Neural cell (in vitro differentiated cells): ENCODE measurements around the gene DGKG.

ENCODE experiments used
- CTCF ChIP-seq: fragments of 450-650 bp; IDR thresholded peaks from 2 replicates; pipeline ENCODE4 v1.5.1; 2014; ENCODE audit warnings: antibody characterized with exemption, mild to moderate bottlenecking, moderate library complexity; ENCODE audit not compliant: poor library complexity, severe bottlenecking
- EP300 ChIP-seq: fragments of 450-650 bp; conservative IDR thresholded peaks from 2 replicates; pipeline ENCODE4 v1.6.1; 2014; ENCODE audit warnings: antibody characterized with exemption, mild to moderate bottlenecking, moderate library complexity; ENCODE audit not compliant: poor library complexity, severe bottlenecking
- EZH2 ChIP-seq: fragments of 200-600, 300-800 bp; shearing (Covaris generic), sonication (generic); IDR thresholded peaks from 2 replicates; pipeline ENCODE4 v1.6.1; 2014; ENCODE audit warnings: antibody characterized with exemption, low read length, borderline replicate concordance, mild to moderate bottlenecking; ENCODE audit not compliant: insufficient read depth, poor library complexity, severe bottlenecking
- POLR2AphosphoS5 ChIP-seq: IDR thresholded peaks from 2 replicates; pipeline ENCODE4 v1.6.1; 2012
- RAD21 ChIP-seq: fragments of 450-650 bp; conservative IDR thresholded peaks from 2 replicates; pipeline ENCODE4 v1.6.1; 2014; ENCODE audit warnings: antibody characterized with exemption, mild to moderate bottlenecking, moderate library complexity
- REST ChIP-seq: IDR thresholded peaks from 2 replicates; pipeline ENCODE4 v1.6.1; 2012; ENCODE audit warnings: borderline replicate concordance

GRCh38 chr3:186194451-186194811 is 167.6 kb downstream of the DGKG start:
- TF ChIP-seq CTCF: no peak
- no peak for TF ChIP-seq RAD21
- no peak for TF ChIP-seq EP300
- TF ChIP-seq EZH2: no peak
- no peak for TF ChIP-seq REST
- no peak for TF ChIP-seq POLR2AphosphoS5
